HG03457 (cell line): ENCODE measurements around the gene GPBAR1.
"Not testable (repeated sequence)": the region's sequence is repeated elsewhere in the genome, so short reads cannot be mapped to it uniquely, and the experiment has no call there.

Experiments
- ATAC-seq: cut with Tn5 transposase; IDR thresholded peaks from one replicate; pipeline ENCODE4 v1.9.1; 2021; ENCODE audit warnings: moderate number of reproducible peaks; ENCODE audit not compliant: unreplicated experiment

The GPBAR1 gene

GRCh38 chr2:218306184-218306920 is 45.5 kb downstream of the GPBAR1 start:
- ATAC-seq: no peak

DNA sequence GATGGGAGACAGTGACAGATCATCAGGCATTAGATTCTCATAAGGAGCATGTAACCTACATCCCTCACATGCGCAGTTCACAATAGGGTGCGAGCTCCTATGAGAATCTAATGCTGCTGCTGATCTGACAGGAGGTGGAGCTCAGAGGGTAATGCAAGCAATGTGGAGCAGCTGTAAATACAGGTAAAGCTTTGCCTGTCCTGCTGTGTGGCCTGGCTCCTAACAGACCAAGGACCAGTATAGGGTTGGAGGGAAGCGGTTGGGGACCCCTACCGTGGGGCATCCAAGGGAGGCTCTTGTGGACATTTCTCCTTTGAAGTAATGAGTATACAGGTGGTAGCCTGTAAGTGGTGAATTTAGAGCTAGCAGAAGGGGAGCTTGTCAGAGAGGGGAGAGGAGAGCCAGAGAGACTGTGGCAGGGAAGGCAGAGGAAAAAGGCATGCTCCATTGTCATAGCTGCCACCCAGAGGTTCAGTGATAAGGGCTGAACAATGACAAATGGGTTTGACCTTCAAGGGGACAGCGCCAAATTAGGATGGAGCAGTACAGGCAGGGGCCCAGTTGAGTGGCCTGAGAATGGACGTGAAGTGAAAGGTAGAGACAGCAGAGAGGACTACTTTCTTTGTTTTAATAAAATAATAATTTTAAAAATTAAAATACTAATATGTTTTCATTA is 46.7 kb downstream of the GPBAR1 start:
- no peak for ATAC-seq

GRCh38 chr2:218310853-218311540 is 50.2 kb downstream of the GPBAR1 start:
- no peak for ATAC-seq

- ATAC-seq: not testable (repeated sequence)
Measured at GRCh38 chr2:218311541-218312266, 50.9 kb downstream of the GPBAR1 start.

GRCh38 chr2:218312267-218312756 is 51.5 kb downstream of the GPBAR1 start:
- no peak for ATAC-seq

DNA sequence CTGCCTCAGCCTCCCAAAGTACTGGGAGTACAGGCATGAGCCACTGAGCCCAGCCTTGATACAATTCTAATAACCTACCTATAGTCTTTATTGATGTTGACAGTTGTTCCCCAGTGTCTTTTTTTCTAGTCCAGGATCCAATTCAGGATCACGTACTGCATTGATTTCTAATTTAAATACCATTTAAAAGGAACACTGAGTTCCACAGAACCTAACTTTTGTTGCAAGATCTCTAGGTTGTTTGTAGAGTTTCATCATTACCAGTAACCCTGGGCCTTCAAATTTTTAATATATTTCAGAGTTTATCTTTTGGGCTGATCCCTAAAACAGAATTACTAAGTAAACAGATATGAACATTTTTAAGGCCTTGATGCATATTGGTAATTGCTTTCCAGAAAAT is 52.5 kb downstream of the GPBAR1 start:
- no peak for ATAC-seq
